SK-N-MC (cell line): ENCODE measurements around the gene PAX4.

Experiments
- EZH2 ChIP-seq: fragments of 200-600 bp; sonication (generic); IDR thresholded peaks from one replicate; pipeline ENCODE4 v1.6.1; 2017; ENCODE audit warnings: antibody characterized with exemption
- POLR2AphosphoS5 ChIP-seq: IDR thresholded peaks from 2 replicates; pipeline ENCODE4 v1.6.1; 2012; ENCODE audit warnings: mild to moderate bottlenecking, low read depth, low read length, borderline replicate concordance

DNA sequence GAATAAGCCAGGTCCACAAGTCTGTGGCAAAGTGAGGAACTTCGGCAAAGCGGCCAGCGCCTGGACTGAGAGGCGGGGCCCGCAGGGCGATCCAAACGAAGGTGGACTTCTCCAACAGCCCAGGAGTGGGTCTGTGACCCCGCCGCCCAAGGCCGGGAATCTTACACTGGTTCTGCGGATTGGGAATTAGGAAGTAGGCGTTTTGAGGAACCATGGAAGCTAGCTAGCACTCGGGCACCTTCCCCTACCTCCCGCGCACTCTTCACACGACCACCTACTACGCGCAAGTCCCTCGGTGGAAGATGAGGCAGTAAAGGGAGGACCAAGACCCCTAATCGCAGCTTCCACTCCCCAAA lies 30.3 kb downstream of the PAX4 start:
- TF ChIP-seq EZH2 (no peak), POLR2AphosphoS5 (no peak)
